Endothelial cell of umbilical vein (primary cell): ENCODE results near the gene WNT2. TPM values are rescaled to one million over a fixed set of nuclear protein-coding genes. Genes with fewer than 3 reads are reported as not detected.

ENCODE experiments used
- BruUV-seq: library from RNA; stranded (reverse); fragments of 400-500 nt; replicated peaks from 2 replicates; lab custom pipeline; 2021; lab: Mats Ljungman, UMichigan
- CTCF ChIA-PET: fragments of 300-600, 350-600 bp; sonication (Branson Sonifier 250); formaldehyde crosslinking; loops from one replicate; lab custom pipeline; 2021; ENCODE audit warnings: antibody characterized with exemption, inconsistent platforms; lab: Charles Lee
- POLR2A ChIA-PET: fragments of 300-600, 350-600 bp; sonication (Branson Sonifier 250); formaldehyde crosslinking; loops from one replicate; lab custom pipeline; 2021; ENCODE audit warnings: antibody characterized with exemption, inconsistent platforms; lab: Charles Lee
- DNase-seq: peaks from one replicate; pipeline ENCODE4 v3.0.0-alpha.2; 2011; ENCODE audit warnings: low read depth, low spot score
- FAIRE-seq: peaks from 2 replicates; lab custom pipeline; 2011; peaks lifted over from hg19 to GRCh38; lab: Jason Lieb, UNC
- H2AFZ ChIP-seq: 2 replicates; pipeline ENCODE4 v1.6.0; 2012; ENCODE audit warnings: low read depth, low read length, control low read depth, inconsistent platforms
- H3K27ac ChIP-seq: 2 replicates; pipeline ENCODE4 v1.5.1; 2011; ENCODE audit warnings: low read depth, mild to moderate bottlenecking, control low read depth, low read length, moderate library complexity; ENCODE audit not compliant: insufficient read depth
- H3K27me3 ChIP-seq, 2 experiments: 2 replicates each; pipeline versions ENCODE4 v1.6.0 to v1.6.1; 2011; ENCODE audit warnings: low read length in 2 of 2, mixed read lengths in 1 of 2; ENCODE audit not compliant: control insufficient read depth in 2 of 2, insufficient read depth in 2 of 2
- H3K36me3 ChIP-seq, 2 experiments: 2 replicates in 1 of 2; 3 replicates in 1 of 2; pipeline ENCODE4 v1.5.1; 2011; ENCODE audit warnings: low read length in 2 of 2, mild to moderate bottlenecking in 1 of 2, moderate library complexity in 1 of 2; ENCODE audit not compliant: control insufficient read depth in 2 of 2, insufficient read depth in 2 of 2; ENCODE audit errors: extremely low read depth in 1 of 2
- H3K4me1 ChIP-seq: 3 replicates; pipeline ENCODE4 v1.5.1; 2011; ENCODE audit warnings: mild to moderate bottlenecking, low read length; ENCODE audit not compliant: control insufficient read depth, insufficient read depth; ENCODE audit errors: extremely low read depth
- H3K4me2 ChIP-seq: 2 replicates; pipeline ENCODE4 v1.6.1; 2011; ENCODE audit warnings: low read length, control low read depth, mixed read lengths; ENCODE audit not compliant: insufficient read depth
- H3K4me3 ChIP-seq, 3 experiments: fragments of 200-600 bp in 1 of 3; sonication (generic), shearing (Covaris generic) in 1 of 3; replicated peaks in 1 of 3; 2 replicates each; pipeline ENCODE4 v1.5.1; 2011 to 2016; ENCODE audit warnings: control low read depth in 3 of 3, low read length in 3 of 3, mild to moderate bottlenecking in 2 of 3, inconsistent platforms in 1 of 3, low read depth in 1 of 3, moderate library complexity in 1 of 3; ENCODE audit not compliant: insufficient read depth in 1 of 3
- H3K79me2 ChIP-seq: 2 replicates; pipeline ENCODE4 v1.6.0; 2012; ENCODE audit warnings: low read length, inconsistent platforms; ENCODE audit not compliant: control insufficient read depth, insufficient read depth
- H3K9ac ChIP-seq: replicated peaks from 2 replicates; pipeline ENCODE3; 2011; ENCODE audit warnings: low read length, control low read depth; ENCODE audit not compliant: insufficient read depth; ENCODE audit errors: extremely low read depth
- H3K9me1 ChIP-seq: replicated peaks from 3 replicates; pipeline ENCODE4 v1.6.0; 2011; ENCODE audit warnings: mild to moderate bottlenecking, low read length; ENCODE audit not compliant: control insufficient read depth, insufficient read depth; ENCODE audit errors: extremely low read depth
- H3K9me3 ChIP-seq: replicated peaks from 2 replicates; pipeline ENCODE4 v1.5.1; 2012; ENCODE audit warnings: low read length, inconsistent platforms; ENCODE audit not compliant: control insufficient read depth, insufficient read depth
- H4K20me1 ChIP-seq: replicated peaks from 2 replicates; pipeline ENCODE3; 2011; ENCODE audit warnings: mild to moderate bottlenecking, low read length; ENCODE audit not compliant: control insufficient read depth, insufficient read depth; ENCODE audit errors: extremely low read depth
- CTCF ChIP-seq, 2 donors: IDR thresholded peaks; 1 replicate in 1 of 2; 2 replicates in 1 of 2; pipeline ENCODE4 v1.5.1; 2011; ENCODE audit warnings: low read length in 2 of 2, mild to moderate bottlenecking in 2 of 2, moderate library complexity in 2 of 2, control low read depth in 1 of 2, inconsistent platforms in 1 of 2, low read depth in 1 of 2; ENCODE audit not compliant: insufficient read depth in 1 of 2; ENCODE audit errors: extremely low read depth in 1 of 2
- EZH2 ChIP-seq: IDR thresholded peaks from 2 replicates; pipeline ENCODE4 v1.6.1; 2012; ENCODE audit warnings: borderline replicate concordance, low read depth, mild to moderate bottlenecking, moderate library complexity, low read length, inconsistent platforms; ENCODE audit not compliant: severe bottlenecking
- FOS ChIP-seq: IDR thresholded peaks from 2 replicates; pipeline ENCODE4 v1.6.1; 2011; ENCODE audit warnings: mild to moderate bottlenecking, low read length, moderate library complexity, borderline replicate concordance; ENCODE audit not compliant: insufficient read depth
- GATA2 ChIP-seq: IDR thresholded peaks from 2 replicates; pipeline ENCODE4 v1.7.0; 2011; ENCODE audit warnings: low read depth, mild to moderate bottlenecking, moderate library complexity, mixed read lengths, low read length; ENCODE audit not compliant: insufficient read length, insufficient read depth
- JUN ChIP-seq: IDR thresholded peaks from 2 replicates; pipeline ENCODE4 v1.6.1; 2011; ENCODE audit warnings: borderline replicate concordance, low read depth; ENCODE audit not compliant: insufficient read length, insufficient read depth
- MAX ChIP-seq: IDR thresholded peaks from 2 replicates; pipeline ENCODE4 v1.6.1; 2011; ENCODE audit not compliant: insufficient read depth, insufficient read length
- MYC ChIP-seq: IDR thresholded peaks from one replicate; pipeline ENCODE4 v1.6.1; 2011; ENCODE audit warnings: mild to moderate bottlenecking, low read depth, low read length
- POLR2A ChIP-seq: IDR thresholded peaks from 2 replicates; pipeline ENCODE4 v1.6.1; 2012; ENCODE audit warnings: low read depth, mild to moderate bottlenecking, control low read depth, low read length
- POLR2AphosphoS5 ChIP-seq: IDR thresholded peaks from 2 replicates; pipeline ENCODE4 v1.6.1; 2012; ENCODE audit warnings: low read depth, mild to moderate bottlenecking, control low read depth, low read length, moderate library complexity; ENCODE audit not compliant: insufficient read depth
- dilution Hi-C: fragments of 300-500 bp; cut with MboI; formaldehyde crosslinking; loops from one replicate; pipeline ENCODE4 v1.15.0; 2019; ENCODE audit warnings: low sequenced_read_pairs; ENCODE audit not compliant: extremely low pct_ligation_motif_present
- intact Hi-C: fragments of 100-400 bp; cut with micrococcal nuclease; formaldehyde crosslinking; loops from one replicate; pipeline ENCODE4 v1.10.0; 2022
- polyA plus RNA-seq, 4 experiments: library from polyadenylated mRNA; depleted of rRNA in 3 of 4; stranded (reverse) in 3 of 4; unstranded in 1 of 4; fragments of >200 nt; gene quantifications; 2 replicates each; pipeline versions ENCODE4 v1.2.1 to v1.2.3, GENCODE V29; 2011 to 2012; ENCODE audit warnings: missing spikeins in 1 of 4
- total RNA-seq: library from RNA; stranded (reverse); gene quantifications from 2 replicates; pipeline ENCODE4 v1.2.3, GENCODE V29; 2021

WNT2 gene
- total and polyA plus RNA-seq, 2 donors (not counting 3 experiments of a cell fraction or from before 2014, with no cell fraction given): not detected

GRCh38 chr7:117238472-117238871, 84.4 kb downstream of the WNT2 start:
- FAIRE-seq: no peak
- dilution Hi-C loops: no loop called here
- POLR2A ChIA-PET: no interaction called here

More at GRCh38 chr7:117238472-117238871, 84.4 kb downstream of the WNT2 start:
- BruUV-seq: no TSS peak
- H3K79me2 ChIP-seq: no peaks in the 10 kb centered on the region
- intact Hi-C loops: no loop called here
- no peaks in the 10 kb centered on the region for H3K4me1 ChIP-seq
- H3K4me2 ChIP-seq: no peak overlapping the region
- H3K9me3 ChIP-seq: no peaks in the 10 kb centered on the region
- no peak for TF ChIP-seq GATA2
- no peak for TF ChIP-seq POLR2A
- TF ChIP-seq CTCF (IDR thresholded peaks at IDR 0.05; ENCODE audit: extremely low read depth in 1 of 2, insufficient read depth in 1 of 2, low read depth in 1 of 2, low read length in 2 of 2): no peak
- no peak for TF ChIP-seq MAX
- TF ChIP-seq FOS: no peak
- TF ChIP-seq JUN: no peak
- TF ChIP-seq EZH2: no peak
- TF ChIP-seq POLR2AphosphoS5: no peak
- TF ChIP-seq MYC: no peak
- no peaks in the 10 kb centered on the region for H3K9me1 ChIP-seq
- no peaks in the 10 kb centered on the region for H4K20me1 ChIP-seq
- H3K27ac ChIP-seq: no peak overlapping the region
- no peak overlapping the region for H3K4me3 ChIP-seq
- peaks cover 0 to 3% of the 10 kb centered on the region in 2 experiments for H3K27me3 ChIP-seq
- H3K36me3 ChIP-seq: no peaks in the 10 kb centered on the region
- H3K9ac ChIP-seq: no peak overlapping the region
- H2AFZ ChIP-seq: no peak overlapping the region
- DNase-seq: no peak
- CTCF ChIA-PET: interaction anchor here (1.2 kb wide), 1 partner anchor 26 kb away, joined by 4 read pairs; no protein-coding TSS in a partner anchor
